GM21576 (cell line): ENCODE results near the gene KCNAB3.
"Not testable (repeated sequence)": the region's sequence is repeated elsewhere in the genome, so short reads cannot be mapped to it uniquely, and the experiment has no call there.

Source experiments
- ATAC-seq: cut with Tn5 transposase; IDR thresholded peaks from one replicate; pipeline ENCODE4 v1.9.1; 2021; ENCODE audit warnings: mild to moderate bottlenecking, moderate library complexity; ENCODE audit not compliant: unreplicated experiment

Gene KCNAB3

GRCh38 chr17:7929158-7930023 lies at the start of gene KCNAB3:
TSS of gene KCNAB3 (minus strand) at chr17:7929856. CDS start at chr17:7929435, 421 bp downstream.
- no peak for ATAC-seq

GRCh38 chr17:7977805-7978204 lies 48.1 kb upstream of the KCNAB3 start:
- no peak for ATAC-seq

GRCh38 chr17:7977039-7977438 lies 47.4 kb upstream of the KCNAB3 start:
- no peak for ATAC-seq

GRCh38 chr17:7974638-7975131 lies 45.0 kb upstream of the KCNAB3 start:
- no peak for ATAC-seq

GRCh38 chr17:7972131-7972785 lies 42.6 kb upstream of the KCNAB3 start:
- no peak for ATAC-seq

GRCh38 chr17:7971651-7972050 lies 42.0 kb upstream of the KCNAB3 start:
- ATAC-seq = no peak

- ATAC-seq = no peak
Observed at GRCh38 chr17:7969433-7969832, 39.8 kb upstream of the KCNAB3 start.

GRCh38 chr17:7967751-7968150 lies 38.1 kb upstream of the KCNAB3 start:
- ATAC-seq = no peak

GRCh38 chr17:7961421-7961820 lies 31.8 kb upstream of the KCNAB3 start:
- ATAC-seq = no peak

GRCh38 chr17:7959503-7960253 lies 30.0 kb upstream of the KCNAB3 start:
- ATAC-seq = no peak

GRCh38 chr17:7956228-7956965 lies 26.7 kb upstream of the KCNAB3 start:
- no peak for ATAC-seq

GRCh38 chr17:7955414-7956227 lies 26.0 kb upstream of the KCNAB3 start:
- no peak for ATAC-seq

GRCh38 chr17:7953266-7953665 lies 23.6 kb upstream of the KCNAB3 start:
- not testable (repeated sequence) for ATAC-seq

GRCh38 chr17:7951143-7951792 lies 21.6 kb upstream of the KCNAB3 start:
- no peak for ATAC-seq

- ATAC-seq = no peak
Observed at GRCh38 chr17:7950578-7950977, 20.9 kb upstream of the KCNAB3 start.

- ATAC-seq = no peak
Observed at GRCh38 chr17:7947651-7948050, 18.0 kb upstream of the KCNAB3 start.

GRCh38 chr17:7946441-7946840 lies 16.8 kb upstream of the KCNAB3 start:
- no peak for ATAC-seq

- no peak for ATAC-seq
Observed at GRCh38 chr17:7945651-7946050, 16.0 kb upstream of the KCNAB3 start.

- ATAC-seq = no peak
Observed at GRCh38 chr17:7944326-7944725, 14.7 kb upstream of the KCNAB3 start.
